H1 (cell line): ENCODE data around the gene HAPLN3. TPM values are rescaled to one million over a fixed set of nuclear protein-coding genes. Genes with fewer than 3 reads are reported as not detected.

Experiments
- CEBPB ChIP-seq: IDR thresholded peaks from 2 replicates; pipeline ENCODE4 v1.6.1; 2012; ENCODE audit warnings: low read depth, low read length
- NRF1 ChIP-seq: IDR thresholded peaks from 2 replicates; pipeline ENCODE4 v1.6.1; 2011; ENCODE audit warnings: mild to moderate bottlenecking, low read depth, low read length, improper control_type of control experiment
- RBBP5 ChIP-seq: IDR thresholded peaks from 2 replicates; pipeline ENCODE4 v1.7.1; 2012; ENCODE audit warnings: low read depth, mild to moderate bottlenecking, inconsistent platforms, low read length, moderate library complexity, borderline replicate concordance
- RNF2 ChIP-seq: fragments of 200-900, 300-1000 bp; sonication (generic); IDR thresholded peaks from 2 replicates; pipeline ENCODE4 v1.7.1; 2016; ENCODE audit warnings: borderline replicate concordance, low read depth, mild to moderate bottlenecking, antibody characterized with exemption, low read length; ENCODE audit not compliant: poor library complexity, severe bottlenecking; ENCODE audit errors: missing control alignments
- RXRA ChIP-seq: IDR thresholded peaks from 2 replicates; pipeline ENCODE4 v1.6.1; 2011; ENCODE audit warnings: low read depth, mild to moderate bottlenecking, low read length, moderate library complexity; ENCODE audit not compliant: insufficient read depth
- TBP ChIP-seq: IDR thresholded peaks from 2 replicates; pipeline ENCODE4 v1.6.1; 2011; ENCODE audit warnings: low read depth, low read length, improper control_type of control experiment
- TEAD4 ChIP-seq: IDR thresholded peaks from 2 replicates; pipeline ENCODE4 v1.6.1; 2012; ENCODE audit warnings: low read depth, low read length, inconsistent platforms, mixed read lengths
- YY1 ChIP-seq: IDR thresholded peaks from 2 replicates; pipeline ENCODE4 v1.6.1; 2011; ENCODE audit warnings: low read depth, mild to moderate bottlenecking, low read length
- polyA plus RNA-seq, 7 experiments: library from polyadenylated mRNA; depleted of rRNA in 3 of 7; stranded (reverse) in 5 of 7; unstranded in 2 of 7; fragments of >200 nt in 5 of 7; fragments of 200-250 nt in 2 of 7; gene quantifications; 1 replicate in 5 of 7; 2 replicates in 1 of 7; 4 replicates in 1 of 7; pipeline versions ENCODE4 v1.2.1 to v1.2.3, GENCODE V29; 2011 to 2013; ENCODE audit warnings: missing spikeins in 2 of 7, mixed read lengths in 2 of 7
- total RNA-seq: library from RNA; stranded (reverse); fragmentation: NEBNext Ultra II Directional; extraction: Animal tissue kit (Norgen Biotek cat#: 25700); gene quantifications from 2 replicates; pipeline ENCODE4 v1.2.1, GENCODE V29; 2021
- TF ChIP-seq, protein P1 (sequence below): fragments of 300-600 bp; sonication (generic); IDR thresholded peaks from 2 replicates; pipeline ENCODE4 v1.7.1; 2012; ENCODE audit warnings: low read length, moderate library complexity, mild to moderate bottlenecking, inconsistent platforms; ENCODE audit not compliant: insufficient replicate concordance
- TF ChIP-seq, protein P2 (sequence below): IDR thresholded peaks from 2 replicates; pipeline ENCODE4 v1.6.1; 2011; ENCODE audit warnings: low read length, improper control_type of control experiment
- TF ChIP-seq, protein P3 (sequence below): IDR thresholded peaks from 2 replicates; pipeline ENCODE4 v1.6.1; 2012; ENCODE audit warnings: inconsistent platforms

Gene HAPLN3
- total and polyA plus RNA-seq, 2 of the 8 experiments (the other 6 are each of a cell fraction or from before 2014, with no cell fraction given), result 76.2 to 79.7 TPM

DNA sequence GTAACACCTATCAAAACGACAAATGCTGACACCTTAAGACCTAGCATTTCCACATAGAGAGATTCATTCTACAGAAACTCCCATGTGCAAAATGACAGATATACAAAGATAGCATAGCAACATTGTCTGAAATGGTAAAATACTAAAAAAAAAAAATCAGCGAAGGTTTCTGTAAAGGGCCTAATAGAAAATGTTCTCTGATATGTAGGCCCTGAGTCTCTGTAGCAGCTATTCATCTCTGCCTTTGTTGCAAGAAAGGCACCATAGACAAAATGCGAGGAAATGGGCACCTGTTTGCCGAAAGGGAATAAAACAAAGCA, 18.5 kb upstream of the HAPLN3 start (continued):
- TF ChIP-seq, protein P1, sequence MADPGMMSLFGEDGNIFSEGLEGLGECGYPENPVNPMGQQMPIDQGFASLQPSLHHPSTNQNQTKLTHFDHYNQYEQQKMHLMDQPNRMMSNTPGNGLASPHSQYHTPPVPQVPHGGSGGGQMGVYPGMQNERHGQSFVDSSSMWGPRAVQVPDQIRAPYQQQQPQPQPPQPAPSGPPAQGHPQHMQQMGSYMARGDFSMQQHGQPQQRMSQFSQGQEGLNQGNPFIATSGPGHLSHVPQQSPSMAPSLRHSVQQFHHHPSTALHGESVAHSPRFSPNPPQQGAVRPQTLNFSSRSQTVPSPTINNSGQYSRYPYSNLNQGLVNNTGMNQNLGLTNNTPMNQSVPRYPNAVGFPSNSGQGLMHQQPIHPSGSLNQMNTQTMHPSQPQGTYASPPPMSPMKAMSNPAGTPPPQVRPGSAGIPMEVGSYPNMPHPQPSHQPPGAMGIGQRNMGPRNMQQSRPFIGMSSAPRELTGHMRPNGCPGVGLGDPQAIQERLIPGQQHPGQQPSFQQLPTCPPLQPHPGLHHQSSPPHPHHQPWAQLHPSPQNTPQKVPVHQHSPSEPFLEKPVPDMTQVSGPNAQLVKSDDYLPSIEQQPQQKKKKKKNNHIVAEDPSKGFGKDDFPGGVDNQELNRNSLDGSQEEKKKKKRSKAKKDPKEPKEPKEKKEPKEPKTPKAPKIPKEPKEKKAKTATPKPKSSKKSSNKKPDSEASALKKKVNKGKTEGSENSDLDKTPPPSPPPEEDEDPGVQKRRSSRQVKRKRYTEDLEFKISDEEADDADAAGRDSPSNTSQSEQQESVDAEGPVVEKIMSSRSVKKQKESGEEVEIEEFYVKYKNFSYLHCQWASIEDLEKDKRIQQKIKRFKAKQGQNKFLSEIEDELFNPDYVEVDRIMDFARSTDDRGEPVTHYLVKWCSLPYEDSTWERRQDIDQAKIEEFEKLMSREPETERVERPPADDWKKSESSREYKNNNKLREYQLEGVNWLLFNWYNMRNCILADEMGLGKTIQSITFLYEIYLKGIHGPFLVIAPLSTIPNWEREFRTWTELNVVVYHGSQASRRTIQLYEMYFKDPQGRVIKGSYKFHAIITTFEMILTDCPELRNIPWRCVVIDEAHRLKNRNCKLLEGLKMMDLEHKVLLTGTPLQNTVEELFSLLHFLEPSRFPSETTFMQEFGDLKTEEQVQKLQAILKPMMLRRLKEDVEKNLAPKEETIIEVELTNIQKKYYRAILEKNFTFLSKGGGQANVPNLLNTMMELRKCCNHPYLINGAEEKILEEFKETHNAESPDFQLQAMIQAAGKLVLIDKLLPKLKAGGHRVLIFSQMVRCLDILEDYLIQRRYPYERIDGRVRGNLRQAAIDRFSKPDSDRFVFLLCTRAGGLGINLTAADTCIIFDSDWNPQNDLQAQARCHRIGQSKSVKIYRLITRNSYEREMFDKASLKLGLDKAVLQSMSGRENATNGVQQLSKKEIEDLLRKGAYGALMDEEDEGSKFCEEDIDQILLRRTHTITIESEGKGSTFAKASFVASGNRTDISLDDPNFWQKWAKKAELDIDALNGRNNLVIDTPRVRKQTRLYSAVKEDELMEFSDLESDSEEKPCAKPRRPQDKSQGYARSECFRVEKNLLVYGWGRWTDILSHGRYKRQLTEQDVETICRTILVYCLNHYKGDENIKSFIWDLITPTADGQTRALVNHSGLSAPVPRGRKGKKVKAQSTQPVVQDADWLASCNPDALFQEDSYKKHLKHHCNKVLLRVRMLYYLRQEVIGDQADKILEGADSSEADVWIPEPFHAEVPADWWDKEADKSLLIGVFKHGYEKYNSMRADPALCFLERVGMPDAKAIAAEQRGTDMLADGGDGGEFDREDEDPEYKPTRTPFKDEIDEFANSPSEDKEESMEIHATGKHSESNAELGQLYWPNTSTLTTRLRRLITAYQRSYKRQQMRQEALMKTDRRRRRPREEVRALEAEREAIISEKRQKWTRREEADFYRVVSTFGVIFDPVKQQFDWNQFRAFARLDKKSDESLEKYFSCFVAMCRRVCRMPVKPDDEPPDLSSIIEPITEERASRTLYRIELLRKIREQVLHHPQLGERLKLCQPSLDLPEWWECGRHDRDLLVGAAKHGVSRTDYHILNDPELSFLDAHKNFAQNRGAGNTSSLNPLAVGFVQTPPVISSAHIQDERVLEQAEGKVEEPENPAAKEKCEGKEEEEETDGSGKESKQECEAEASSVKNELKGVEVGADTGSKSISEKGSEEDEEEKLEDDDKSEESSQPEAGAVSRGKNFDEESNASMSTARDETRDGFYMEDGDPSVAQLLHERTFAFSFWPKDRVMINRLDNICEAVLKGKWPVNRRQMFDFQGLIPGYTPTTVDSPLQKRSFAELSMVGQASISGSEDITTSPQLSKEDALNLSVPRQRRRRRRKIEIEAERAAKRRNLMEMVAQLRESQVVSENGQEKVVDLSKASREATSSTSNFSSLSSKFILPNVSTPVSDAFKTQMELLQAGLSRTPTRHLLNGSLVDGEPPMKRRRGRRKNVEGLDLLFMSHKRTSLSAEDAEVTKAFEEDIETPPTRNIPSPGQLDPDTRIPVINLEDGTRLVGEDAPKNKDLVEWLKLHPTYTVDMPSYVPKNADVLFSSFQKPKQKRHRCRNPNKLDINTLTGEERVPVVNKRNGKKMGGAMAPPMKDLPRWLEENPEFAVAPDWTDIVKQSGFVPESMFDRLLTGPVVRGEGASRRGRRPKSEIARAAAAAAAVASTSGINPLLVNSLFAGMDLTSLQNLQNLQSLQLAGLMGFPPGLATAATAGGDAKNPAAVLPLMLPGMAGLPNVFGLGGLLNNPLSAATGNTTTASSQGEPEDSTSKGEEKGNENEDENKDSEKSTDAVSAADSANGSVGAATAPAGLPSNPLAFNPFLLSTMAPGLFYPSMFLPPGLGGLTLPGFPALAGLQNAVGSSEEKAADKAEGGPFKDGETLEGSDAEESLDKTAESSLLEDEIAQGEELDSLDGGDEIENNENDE, result no peak
- TF ChIP-seq RXRA (no peak), RBBP5 (no peak), TEAD4 (no peak), NRF1 (no peak), TBP (no peak), RNF2 (no peak), CEBPB (no peak), YY1 (no peak)
- TF ChIP-seq, protein P2, sequence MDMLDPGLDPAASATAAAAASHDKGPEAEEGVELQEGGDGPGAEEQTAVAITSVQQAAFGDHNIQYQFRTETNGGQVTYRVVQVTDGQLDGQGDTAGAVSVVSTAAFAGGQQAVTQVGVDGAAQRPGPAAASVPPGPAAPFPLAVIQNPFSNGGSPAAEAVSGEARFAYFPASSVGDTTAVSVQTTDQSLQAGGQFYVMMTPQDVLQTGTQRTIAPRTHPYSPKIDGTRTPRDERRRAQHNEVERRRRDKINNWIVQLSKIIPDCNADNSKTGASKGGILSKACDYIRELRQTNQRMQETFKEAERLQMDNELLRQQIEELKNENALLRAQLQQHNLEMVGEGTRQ, result no peak
- TF ChIP-seq, protein P3, sequence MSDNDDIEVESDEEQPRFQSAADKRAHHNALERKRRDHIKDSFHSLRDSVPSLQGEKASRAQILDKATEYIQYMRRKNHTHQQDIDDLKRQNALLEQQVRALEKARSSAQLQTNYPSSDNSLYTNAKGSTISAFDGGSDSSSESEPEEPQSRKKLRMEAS, result no peak
